HepG2 (cell line): Measurements from ENCODE around the gene ENTHD1.

Experiments
- BRD4 ChIP-seq: sonication (generic); formaldehyde crosslinking; IDR thresholded peaks from 2 replicates; pipeline ENCODE4 v1.4.0; 2020; ENCODE audit warnings: missing genetic modification reagents
- CTCF ChIP-seq: sonication (generic); formaldehyde crosslinking; IDR thresholded peaks from 2 replicates; pipeline ENCODE4 v1.5.0; 2020; ENCODE audit warnings: mild to moderate bottlenecking, missing genetic modification reagents, moderate library complexity
- FOSL2 ChIP-seq: sonication (generic); formaldehyde crosslinking; IDR thresholded peaks from 2 replicates; pipeline ENCODE4 v1.4.0; 2020; ENCODE audit warnings: missing genetic modification reagents
- HNRNPL ChIP-seq: fragments of 200-400 bp; formaldehyde crosslinking; IDR thresholded peaks from 2 replicates; pipeline ENCODE4 v1.6.1; 2017; ENCODE audit warnings: mild to moderate bottlenecking, low read depth, low read length
- PTBP1 ChIP-seq: fragments of 200-400 bp; formaldehyde crosslinking; IDR thresholded peaks from 2 replicates; pipeline ENCODE4 v1.6.1; 2018; ENCODE audit warnings: low read length, low read depth; ENCODE audit not compliant: poor library complexity, severe bottlenecking

- TF ChIP-seq CTCF (CRISPR knock-in tag) (no peak), HNRNPL (no peak), FOSL2 (CRISPR knock-in tag) (no peak), BRD4 (CRISPR knock-in tag) (no peak), PTBP1 (no peak)
Observed at GRCh38 chr22:39880722-39881121, 12.8 kb downstream of the ENTHD1 start.
